NCI-H1417 treated with DMSO at 0.1 percent for 48 hours (cell line): ENCODE data around the gene ABHD12B.
"Not testable (repeated sequence)": the region's sequence is repeated elsewhere in the genome, so short reads cannot be mapped to it uniquely, and the experiment has no call there.

Source experiments
- DNase-seq: peaks from one replicate; lab custom pipeline; 2025; lab: John Stamatoyannopoulos, UW

Gene ABHD12B

GRCh38 chr14:50936882-50937281, 65.0 kb downstream of the ABHD12B start:
- DNase-seq: no peak

DNA sequence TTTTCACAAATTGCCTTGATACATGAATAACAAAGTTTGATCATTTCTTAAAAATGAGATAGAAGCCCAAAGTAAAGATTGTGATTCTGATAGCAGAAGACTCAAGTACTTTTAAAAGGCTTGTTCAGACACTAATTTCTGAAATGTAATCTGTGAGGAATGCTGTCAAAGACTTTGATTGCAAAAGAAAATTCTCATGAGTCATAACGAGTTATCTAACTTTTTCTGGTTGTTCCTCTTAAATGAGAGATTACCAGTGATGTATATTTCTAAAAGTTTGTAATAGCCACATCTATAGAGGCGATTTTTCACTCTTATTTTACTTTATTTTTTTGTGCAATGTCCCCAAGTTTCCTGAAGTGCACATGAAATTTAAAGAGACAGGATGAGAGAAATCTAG, 65.5 kb downstream of the ABHD12B start:
- no peak for DNase-seq

- DNase-seq: no peak
Observed at GRCh38 chr14:50937800-50938199, 65.9 kb downstream of the ABHD12B start.

DNA sequence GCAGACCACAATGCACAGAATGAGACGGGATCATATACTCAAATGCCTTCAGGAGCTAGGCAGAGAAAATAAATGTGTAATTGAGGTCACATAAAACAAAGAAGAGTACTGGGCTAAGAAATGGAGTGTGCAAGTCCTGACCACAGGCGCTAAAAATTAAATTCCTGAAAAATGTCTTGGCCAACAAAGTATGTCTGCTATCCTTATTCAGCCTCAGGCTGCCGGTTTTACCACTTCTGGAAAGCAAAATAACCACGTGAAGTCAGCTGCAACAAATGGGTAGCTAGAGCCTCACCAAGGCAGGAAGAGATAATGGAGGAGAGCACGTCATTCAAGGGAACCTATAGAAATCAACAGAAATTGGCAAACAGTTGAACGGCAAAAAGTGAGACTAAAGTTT, 69.3 kb downstream of the ABHD12B start:
- DNase-seq: no peak

- not testable (repeated sequence) for DNase-seq
Observed at GRCh38 chr14:50941638-50942037, 69.8 kb downstream of the ABHD12B start.

- no peak for DNase-seq
Observed at GRCh38 chr14:50943261-50943942, 71.5 kb downstream of the ABHD12B start.

DNA sequence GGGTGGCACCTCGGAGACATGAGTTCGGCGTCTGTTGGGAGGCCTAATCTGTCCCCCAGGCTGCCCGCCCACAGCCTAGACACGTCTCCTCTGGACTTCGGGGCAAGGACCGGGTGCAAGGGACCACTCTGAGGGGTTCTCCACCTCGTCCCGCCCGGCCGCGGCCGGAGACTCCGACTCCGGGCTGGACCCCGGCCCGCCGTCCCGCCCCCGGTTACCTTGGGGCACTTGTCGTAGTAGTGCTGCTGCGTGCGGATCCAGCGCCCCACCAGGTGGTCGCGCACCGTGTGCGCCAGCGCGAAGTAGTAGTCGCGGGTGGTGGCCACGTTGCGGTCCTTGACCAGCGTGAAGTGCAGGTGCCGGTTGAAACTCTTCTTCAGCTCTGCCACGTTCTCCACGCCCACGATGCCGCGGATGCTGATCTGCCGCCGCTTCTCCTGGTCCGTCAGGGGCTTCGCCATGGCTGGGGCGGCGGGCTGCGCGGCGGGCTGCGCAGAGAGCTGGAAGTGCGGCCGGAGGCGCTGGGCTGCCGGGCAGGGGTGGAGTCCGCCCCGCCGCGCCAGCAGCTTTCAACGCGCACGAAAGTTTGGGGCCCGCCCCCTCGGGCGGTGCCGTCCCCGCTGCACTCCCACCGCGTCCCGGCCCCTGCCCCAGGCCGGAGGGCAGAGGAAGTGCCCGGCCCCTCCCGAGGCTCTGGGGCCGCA, 72.2 kb downstream of the ABHD12B start, which contains the start of gene PYGL:
TSS of gene PYGL (minus strand) at position 541 of the 704 bp plus-strand sequence. CDS start at position 461, 80 bp downstream.
- no peak for DNase-seq

GRCh38 chr14:50944647-50945413, 73.0 kb downstream of the ABHD12B start:
- no peak for DNase-seq

- no peak for DNase-seq
Observed at GRCh38 chr14:50946234-50946935, 74.5 kb downstream of the ABHD12B start.

- DNase-seq: no peak
Observed at GRCh38 chr14:50947446-50947845, 75.6 kb downstream of the ABHD12B start.

GRCh38 chr14:50948205-50948604, 76.4 kb downstream of the ABHD12B start:
- no peak for DNase-seq

- DNase-seq: no peak
Observed at GRCh38 chr14:50951032-50951431, 79.2 kb downstream of the ABHD12B start.

DNA sequence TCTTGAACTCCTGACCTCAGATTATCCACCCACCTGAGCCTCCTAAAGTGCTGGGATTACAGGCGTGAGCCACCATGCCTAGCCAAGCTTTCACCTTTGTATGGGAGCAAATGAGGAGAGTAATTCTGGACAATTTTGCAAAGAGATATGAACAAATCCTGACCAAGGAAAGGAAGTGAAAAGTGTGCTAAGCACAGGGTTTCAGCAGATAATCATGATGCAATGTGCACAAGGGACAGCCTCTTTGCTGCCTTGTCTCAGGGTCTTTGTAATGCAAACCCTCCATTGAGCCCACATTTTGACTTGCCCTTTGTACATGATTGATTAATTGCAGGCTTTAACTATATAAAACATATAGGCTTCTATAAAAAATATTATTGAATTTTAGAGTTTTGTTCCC, 81.6 kb downstream of the ABHD12B start:
- DNase-seq: no peak
